HG03520 (cell line): Measurements from ENCODE around the gene PRKN.
"Not testable (repeated sequence)": the region's sequence is repeated elsewhere in the genome, so short reads cannot be mapped to it uniquely, and the experiment has no call there.

ENCODE experiments used
- ATAC-seq: cut with Tn5 transposase; IDR thresholded peaks from one replicate; pipeline ENCODE4 v1.9.1; 2021; ENCODE audit warnings: mild to moderate bottlenecking, moderate library complexity; ENCODE audit not compliant: unreplicated experiment

Gene PRKN

DNA sequence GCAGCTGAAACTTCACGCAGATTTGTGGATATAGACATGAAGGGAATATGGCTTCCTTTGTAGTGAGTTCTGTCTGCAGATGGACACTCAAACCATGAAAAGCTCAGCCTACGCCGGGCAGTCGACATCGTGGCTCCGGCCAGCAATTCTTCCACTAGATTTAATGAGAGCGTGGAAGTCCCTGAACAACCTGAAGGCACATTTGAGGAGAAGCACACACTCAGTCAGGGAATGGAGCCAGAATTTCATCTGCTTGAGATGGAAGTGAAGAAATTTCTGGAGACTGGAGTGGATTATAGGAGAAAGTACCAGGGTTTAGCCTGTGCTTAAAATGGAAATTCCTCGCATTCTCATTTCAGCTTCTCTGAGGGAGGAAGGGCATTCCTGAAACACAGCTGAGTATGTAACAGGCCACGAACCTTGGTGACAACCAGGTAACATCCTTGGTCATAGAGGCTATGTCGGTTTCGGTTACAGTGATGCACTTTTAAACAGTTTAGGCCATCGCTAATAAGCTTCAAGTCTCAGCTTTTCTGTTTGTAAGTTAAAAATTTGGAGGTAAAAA is 1373.2 kb downstream of the PRKN start:
- ATAC-seq: no peak

GRCh38 chr6:161353208-161353613 is 1374.4 kb downstream of the PRKN start:
- no peak for ATAC-seq

GRCh38 chr6:161351858-161352257 is 1375.7 kb downstream of the PRKN start:
- no peak for ATAC-seq

DNA sequence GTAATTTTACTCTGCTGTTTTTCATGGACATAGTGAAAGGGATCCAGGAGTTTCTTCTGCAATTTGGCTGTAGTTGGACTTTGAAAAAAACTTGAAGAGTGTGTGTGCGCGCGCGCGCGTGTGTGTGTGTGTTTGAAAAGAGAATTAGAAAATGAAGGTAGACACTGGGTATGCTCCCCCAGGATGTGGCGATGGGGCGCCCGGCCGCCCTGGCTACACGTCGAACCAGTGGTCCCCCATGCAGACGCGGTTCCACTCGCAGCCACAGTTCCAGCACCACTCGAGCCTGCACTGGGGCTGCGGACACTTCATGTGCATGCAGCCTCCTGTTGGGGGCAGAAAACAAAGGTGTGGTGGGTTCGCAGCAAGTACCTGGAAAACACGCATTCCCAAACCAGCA is 1377.7 kb downstream of the PRKN start:
- ATAC-seq: no peak

DNA sequence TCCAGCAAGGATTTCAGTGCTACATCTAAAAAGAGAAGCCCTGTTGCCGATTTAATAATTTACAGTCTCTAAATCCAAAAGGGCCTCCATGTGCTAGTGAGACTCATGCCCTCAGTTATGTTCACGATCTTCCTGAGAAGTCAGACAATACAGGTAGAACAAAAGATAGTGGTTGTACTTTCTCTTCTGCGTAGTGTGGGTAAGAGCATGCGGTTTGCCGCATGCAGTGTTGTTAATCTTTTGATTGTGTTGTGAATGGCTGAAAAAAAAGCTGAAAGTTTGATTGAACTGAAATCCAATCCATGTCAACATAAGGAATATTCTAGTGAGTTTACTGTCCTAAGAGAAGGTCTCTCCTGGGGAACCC is 1379.0 kb downstream of the PRKN start:
- no peak for ATAC-seq

- ATAC-seq: no peak
Measured at GRCh38 chr6:161347988-161348627, 1379.5 kb downstream of the PRKN start.

GRCh38 chr6:161347125-161347524 is 1380.4 kb downstream of the PRKN start:
- no peak for ATAC-seq

GRCh38 chr6:161346717-161347116 is 1380.8 kb downstream of the PRKN start:
- ATAC-seq: no peak

DNA sequence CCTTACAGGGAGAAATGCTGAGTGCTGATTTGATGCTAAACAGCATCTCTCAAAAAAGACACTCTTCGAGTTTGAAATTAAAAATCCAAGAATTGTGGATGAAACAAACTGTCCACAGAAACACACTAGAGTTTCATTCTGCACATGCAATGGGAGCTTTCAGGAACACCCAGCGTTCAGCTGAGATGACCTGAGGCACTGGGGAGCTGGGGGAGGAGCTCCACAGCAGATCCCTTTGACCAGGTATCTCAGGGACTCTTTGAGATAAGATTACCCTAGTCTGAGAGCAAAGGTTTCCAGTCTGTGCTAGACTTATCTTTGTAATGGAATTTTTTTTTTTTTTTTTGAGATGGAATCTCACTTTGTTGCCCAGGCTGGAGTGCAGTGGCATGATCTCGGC is 1382.9 kb downstream of the PRKN start:
- no peak for ATAC-seq

GRCh38 chr6:161342039-161342438 is 1385.5 kb downstream of the PRKN start:
- no peak for ATAC-seq

GRCh38 chr6:161341638-161342037 is 1385.9 kb downstream of the PRKN start:
- no peak for ATAC-seq

- no peak for ATAC-seq
Measured at GRCh38 chr6:161338015-161338414, 1389.6 kb downstream of the PRKN start.

DNA sequence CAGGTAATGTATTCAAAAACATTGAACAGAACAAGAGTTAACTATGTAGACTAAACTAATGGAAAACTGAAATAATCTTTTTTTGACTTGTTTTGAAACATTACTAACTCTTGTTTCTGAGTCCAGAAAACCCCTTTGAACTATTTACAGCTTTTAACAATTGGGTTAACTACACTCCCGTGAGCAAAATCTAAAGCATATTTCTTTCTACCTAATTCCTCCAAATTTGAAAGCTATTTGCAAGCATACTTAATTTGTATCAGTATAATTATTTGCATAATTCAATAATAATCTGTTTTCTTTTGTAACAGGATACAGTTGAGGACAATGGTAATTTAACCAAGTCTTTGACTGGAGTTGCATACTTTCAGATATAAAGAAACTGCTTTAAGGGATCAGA is 1391.1 kb downstream of the PRKN start:
- ATAC-seq: no peak

DNA sequence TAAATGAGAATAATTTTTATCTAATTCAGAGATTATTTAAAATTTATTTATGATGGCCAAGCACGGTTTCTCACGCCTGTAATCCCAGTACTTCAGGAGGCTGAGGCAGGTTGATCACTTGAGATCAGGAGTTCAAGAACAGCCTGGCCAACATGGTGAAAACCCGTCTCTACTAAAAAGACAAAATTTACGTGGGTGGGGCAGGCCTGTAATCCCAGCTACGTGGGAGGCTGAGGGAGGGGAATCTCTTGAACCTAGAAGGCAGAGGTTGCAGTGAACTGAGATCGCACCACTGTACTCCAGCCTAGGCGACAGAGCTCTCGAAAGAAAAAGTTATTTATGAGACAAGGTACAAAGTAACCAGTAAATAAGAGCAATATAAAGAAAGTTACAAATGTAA is 1394.2 kb downstream of the PRKN start:
- no peak for ATAC-seq

GRCh38 chr6:161331402-161332081 is 1396.0 kb downstream of the PRKN start:
- not testable (repeated sequence) for ATAC-seq

GRCh38 chr6:161327360-161327953 is 1400.1 kb downstream of the PRKN start:
- ATAC-seq: no peak

GRCh38 chr6:161319231-161319630 is 1408.3 kb downstream of the PRKN start:
- no peak for ATAC-seq

DNA sequence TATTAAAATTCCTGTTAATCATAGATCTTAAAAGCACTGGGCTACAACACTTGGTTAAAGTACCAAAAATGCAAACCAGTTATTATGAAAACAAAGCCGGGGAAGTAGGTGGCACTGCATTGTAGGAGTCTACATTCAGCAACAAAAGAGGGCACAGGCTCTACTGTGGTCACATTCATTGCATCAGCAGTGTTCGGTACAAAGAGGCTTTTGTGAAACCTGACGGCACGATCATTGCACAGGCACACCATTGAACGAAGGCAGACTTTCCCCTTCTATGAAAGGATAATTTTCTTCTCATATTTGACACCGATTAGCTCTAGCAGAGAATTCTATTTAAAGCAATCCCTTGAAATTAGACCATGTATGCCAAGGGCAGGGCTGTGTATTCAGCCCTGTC is 1409.1 kb downstream of the PRKN start:
- ATAC-seq: no peak

DNA sequence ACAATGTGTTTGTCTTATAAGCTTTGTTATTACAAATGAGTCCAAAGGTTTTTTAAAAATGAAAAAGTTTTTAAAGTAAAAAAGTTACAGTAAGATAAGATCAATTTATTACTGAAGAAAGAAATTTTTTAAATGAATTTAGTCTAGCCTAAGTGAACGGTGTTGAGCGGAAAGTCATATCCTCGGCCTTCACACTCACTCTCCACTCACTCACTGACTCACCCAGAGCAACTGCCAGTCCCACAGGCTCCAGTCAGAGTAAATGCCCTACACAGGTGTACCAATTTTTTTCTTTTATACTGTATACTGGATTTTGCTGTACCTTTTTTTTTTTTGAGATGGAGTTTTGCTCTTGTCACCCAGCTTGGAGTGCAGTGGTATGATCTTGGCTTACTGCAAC is 1411.0 kb downstream of the PRKN start:
- ATAC-seq: no peak

- not testable (repeated sequence) for ATAC-seq
Measured at GRCh38 chr6:161315246-161315917, 1412.2 kb downstream of the PRKN start.

GRCh38 chr6:161314541-161315245 is 1412.9 kb downstream of the PRKN start:
- not testable (repeated sequence) for ATAC-seq
